DMS114 treated with DMSO at 0.1 percent for 48 hours (cell line): ENCODE data around the gene RGS10.
A peak's percentile ranks its signal among the peaks of the same experiment; 100 is the strongest.
"Not testable (repeated sequence)": the region's sequence is repeated elsewhere in the genome, so short reads cannot be mapped to it uniquely, and the experiment has no call there.

Source experiments
- DNase-seq: peaks from one replicate; lab custom pipeline; 2025; ENCODE audit not compliant: unreplicated experiment; lab: John Stamatoyannopoulos, UW

RGS10 gene, protein sequence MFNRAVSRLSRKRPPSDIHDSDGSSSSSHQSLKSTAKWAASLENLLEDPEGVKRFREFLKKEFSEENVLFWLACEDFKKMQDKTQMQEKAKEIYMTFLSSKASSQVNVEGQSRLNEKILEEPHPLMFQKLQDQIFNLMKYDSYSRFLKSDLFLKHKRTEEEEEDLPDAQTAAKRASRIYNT

DNA sequence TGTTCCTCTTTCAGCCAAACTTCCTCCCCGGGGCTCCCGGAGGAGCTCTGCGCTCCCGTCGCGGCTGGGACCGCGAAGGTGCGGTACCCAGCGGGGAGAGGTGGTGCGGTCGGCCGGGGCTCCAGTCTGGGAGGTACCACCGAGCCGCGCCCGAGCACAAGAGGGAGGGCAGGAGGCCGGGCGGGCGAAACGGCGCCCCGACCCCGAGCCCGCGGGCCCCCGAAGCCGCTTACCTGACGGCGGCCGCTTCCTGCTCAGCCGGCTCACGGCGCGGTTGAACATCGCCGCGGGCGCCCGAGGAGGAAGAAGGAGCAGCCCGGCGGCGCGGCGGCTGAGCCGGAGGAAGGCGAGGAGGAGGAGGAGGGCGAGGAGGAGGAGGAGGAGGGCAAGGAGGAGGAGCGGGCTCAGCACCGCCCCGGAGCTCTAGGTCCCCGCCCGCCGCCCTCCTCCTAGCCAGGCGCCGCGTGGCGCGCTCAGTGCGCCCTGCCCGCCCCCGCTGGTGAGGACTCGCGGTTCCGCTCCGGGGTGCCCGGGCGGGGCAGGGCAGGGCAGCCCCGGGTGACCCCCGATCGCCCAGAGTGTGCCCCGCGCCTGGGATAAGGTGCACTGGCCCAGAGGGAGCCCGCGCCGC, at the start of gene RGS10:
TSS of gene RGS10 (minus strand) at position 363 of the 631 bp plus-strand sequence. CDS start at position 282, 81 bp downstream.
- DNase-seq = peak; percentile 43

DNA sequence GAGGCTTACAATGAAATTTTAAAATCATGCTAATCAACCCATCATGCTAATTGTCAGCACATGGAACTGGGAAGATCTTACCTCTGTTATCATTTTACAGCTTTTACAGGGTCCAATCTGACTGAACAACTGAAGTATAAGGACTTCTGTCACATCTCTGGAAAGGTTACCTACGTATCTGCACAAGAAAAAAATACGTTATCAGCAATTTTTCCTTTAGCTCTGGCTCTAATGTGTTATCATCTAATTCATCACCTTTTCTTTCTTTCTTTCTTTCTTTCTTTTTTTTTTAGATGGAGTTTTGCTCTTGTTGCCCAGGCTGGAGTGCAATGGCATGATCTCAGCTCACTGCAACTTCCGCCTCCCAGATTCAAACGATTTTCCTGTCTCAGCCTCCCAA, 45.6 kb upstream of the RGS10 start:
- no peak for DNase-seq

DNA sequence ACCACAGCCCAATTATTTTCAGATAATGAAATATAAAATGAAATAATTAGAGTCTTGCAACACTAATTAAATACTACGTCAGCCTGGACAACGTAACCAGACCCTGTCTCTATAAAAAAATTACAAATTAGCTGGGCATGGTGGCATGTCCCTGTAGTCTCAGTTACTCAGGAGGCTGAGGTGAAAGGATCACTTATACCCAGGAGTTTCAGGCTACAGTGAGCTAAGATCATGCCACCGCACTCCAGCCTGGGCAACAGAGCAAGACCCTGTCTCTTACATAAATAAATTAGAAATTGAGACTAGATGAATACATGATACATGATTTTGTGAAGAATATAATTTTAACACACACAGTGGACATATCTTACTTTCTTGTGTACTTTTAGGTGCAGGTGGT, 35.8 kb upstream of the RGS10 start:
- no peak for DNase-seq

DNA sequence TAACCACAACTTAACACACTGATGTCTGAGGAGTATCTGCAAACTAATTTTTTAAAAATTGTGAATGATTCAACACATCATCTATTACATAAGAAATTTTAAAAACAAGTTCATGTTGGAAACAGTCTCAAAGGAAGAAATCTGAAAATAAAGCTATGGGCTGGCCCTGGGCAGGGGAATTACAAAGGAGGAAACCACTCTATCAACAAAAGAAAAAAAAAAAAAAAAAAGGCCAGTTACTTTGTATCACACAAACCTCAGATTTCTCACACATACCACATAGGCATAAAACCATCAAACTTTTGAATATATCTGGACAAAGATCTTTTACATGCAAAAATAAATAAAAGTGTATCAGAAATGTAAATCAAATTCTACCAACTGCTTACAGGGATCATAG, 33.5 kb upstream of the RGS10 start:
- no peak for DNase-seq

DNA sequence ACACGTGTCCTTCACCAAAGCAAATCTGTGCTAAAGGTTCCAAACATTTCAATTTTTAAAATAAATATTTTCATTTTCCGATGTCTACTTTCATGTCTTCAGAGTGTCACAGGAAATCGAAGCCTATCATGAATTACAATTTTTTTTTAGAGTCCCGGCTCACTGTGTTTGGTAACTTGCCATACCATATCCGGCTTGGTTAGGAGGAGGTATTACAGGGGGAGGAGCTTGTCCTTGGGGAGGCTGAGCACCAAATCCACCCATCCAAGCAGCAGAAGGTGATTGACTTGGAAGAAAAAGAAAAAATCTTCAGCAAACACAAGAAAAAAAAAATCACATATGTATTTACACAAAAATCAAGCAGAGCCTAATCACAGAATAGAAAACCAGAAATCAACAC, 33.0 kb upstream of the RGS10 start:
- DNase-seq = no peak

DNA sequence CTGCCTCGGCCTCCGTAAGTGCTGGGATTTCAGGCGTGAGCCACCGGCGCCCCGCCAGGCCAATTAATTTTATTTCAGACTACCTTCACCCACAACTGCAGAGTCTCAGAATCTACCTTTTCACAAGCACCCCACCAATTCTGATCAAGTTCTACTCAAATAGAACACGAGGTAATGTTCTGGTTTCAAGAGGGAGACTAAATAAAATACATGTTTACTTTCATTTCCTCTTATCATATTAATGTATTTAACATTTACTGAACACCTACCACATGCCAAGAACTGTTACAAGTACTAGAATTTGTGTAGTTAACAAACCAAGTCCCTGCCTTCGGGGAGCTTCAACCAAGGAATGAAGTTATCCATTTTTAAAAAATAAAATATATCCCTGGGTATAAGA, 25.5 kb upstream of the RGS10 start:
- DNase-seq = no peak

DNA sequence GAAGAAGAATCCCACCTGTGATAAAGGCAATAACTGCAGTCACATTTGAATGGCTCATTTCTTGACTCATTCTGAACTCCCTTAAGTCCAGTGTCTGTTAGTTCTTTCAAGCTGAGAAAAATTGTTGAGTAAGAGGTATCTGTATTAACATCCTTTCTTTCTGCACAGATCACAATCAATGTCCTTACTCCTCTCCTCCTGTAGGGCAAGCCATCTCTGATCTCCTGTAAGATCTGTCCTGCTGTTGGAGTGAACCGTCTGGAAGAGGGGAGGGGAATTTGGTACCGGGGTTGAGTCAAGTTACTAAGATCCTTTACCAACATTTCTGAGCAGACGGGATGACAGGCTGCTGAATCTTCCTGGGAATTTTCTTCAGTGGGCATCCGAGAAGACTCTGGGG, 19.6 kb upstream of the RGS10 start:
- no peak for DNase-seq

DNA sequence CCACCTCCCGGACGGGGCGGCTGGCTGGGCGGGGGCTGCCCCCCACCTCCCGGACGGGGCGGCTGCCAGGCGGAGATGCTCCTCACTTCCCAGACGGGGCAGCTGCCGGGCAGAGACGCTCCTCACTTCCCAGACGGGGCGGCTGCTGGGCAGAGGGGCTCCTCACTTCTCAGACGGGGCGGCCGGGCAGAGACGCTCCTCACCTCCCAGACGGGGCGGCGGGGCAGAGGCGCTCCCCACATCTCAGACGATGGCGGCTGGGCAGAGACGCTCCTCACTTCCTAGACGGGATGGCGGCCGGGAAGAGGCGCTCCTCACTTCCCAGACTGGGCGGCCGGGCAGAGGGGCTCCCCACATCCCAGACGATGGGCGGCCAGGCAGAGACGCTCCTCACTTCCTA, 17.0 kb upstream of the RGS10 start:
- DNase-seq = not testable (repeated sequence)

DNA sequence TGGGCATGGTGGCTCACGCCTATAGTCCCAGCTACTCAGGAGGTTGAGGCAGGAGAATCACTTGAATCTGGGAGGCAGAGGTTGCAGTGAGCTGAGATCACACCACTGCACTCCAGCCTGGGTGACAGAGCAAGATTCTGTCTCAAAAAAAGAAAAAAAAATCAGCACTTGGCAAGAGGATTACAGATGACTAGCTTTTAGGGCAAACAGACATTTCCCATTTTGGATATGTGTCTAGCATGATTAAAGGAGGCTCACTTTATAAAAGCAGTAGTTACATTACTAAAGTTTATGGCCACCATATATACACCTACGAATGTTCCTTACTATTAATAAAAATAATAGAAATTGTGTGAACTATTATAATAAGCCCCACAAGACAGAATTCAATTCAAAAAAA, 13.6 kb upstream of the RGS10 start:
- not testable (repeated sequence) for DNase-seq

DNA sequence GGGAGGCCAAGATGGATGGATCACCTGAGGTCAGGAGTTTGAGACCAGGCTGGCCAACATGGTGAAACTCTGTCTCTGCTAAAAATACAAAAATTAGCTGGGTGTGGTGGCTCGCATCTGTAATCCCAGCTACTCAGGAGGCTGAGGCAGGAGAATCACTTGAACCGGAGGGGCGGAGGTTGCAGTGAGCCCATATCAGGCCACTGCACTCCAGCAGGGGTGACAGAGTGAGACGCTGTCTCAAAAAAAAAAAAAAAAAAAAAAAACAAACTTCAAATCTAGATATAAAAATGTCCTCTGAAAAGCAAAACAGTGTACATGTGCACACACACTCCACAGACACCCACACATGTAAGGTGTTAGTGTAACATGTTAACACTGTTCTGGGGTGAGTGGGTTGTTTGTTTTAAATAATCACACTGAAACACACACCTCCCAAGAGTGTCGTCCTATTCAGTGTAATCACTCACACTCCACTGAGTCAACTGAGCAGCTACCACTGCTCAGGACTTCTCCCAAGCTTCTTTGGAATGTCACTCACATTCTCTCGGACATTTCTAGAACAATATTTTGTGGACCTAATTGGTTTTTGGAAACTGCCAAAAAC, 12.8 kb upstream of the RGS10 start:
- DNase-seq = no peak

DNA sequence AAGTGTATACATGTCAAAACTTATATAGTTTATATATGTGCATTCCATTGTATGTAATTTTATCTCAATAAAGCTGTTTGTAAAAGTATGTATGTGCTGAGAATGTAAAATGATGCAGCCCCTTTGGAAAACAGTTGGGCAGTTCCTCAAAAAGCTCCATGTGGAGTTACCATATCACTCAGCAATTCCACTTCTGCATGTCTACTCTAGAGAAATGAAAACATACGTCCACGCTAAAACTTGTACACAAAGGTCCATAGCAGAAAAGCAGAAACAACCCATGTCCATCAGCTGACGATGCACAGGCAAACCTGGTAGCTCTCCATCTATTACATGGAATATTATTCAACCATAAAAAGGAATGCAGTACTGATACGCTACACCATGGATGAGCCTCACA, 8.3 kb upstream of the RGS10 start:
- DNase-seq = no peak

DNA sequence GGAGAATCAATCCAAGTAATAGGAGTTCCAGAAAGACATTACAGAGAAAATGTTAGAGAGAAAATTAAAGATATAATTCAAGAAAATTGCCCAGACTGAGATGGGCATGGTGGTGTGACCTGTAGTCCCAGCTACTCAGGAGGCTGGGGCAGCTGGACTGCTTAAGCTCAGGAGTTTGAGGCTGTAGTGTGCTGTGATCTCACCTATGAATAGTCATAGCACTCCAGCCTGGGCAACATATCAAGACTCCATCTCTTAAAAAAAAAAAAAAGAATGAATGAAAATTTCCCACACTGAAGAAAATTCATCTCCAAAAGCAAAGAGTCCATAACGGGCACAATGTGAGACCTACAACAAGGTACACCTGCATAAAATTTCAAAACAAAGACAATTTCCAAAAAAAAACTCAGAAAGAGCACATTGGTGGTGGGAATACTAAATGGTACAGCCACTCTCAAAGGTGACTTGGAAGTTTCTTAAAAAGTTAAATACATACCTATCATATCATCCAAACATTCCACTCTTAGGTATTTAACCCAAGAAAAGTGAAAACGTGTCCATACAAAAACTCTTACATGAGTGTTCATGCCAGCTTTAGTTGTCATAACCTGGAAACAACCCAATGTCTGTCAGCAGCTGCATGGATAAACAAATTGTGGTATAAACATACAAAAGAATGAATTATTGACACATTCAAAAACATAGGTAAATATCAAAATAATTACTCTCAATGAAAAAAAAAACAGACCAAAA, 6.9 kb upstream of the RGS10 start:
- DNase-seq = no peak

DNA sequence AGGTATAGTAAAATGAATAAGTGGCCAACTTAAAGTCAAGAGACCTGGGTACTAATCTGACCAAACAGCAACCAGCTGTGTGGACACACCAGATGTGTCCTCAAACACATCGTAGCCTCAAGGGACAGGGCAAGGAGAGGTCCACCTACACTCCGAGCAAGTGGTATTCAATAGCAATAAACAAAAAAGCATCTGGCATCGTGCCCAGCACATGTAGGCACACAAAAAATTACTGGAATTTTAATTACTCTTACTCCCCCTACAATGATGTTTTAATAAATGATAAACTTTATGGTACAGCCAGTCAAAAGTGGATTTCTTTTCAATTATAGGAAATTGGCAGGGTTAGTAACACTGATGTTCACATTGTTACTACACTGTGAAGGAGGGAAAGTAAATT, 3.5 kb upstream of the RGS10 start:
- DNase-seq = no peak

DNA sequence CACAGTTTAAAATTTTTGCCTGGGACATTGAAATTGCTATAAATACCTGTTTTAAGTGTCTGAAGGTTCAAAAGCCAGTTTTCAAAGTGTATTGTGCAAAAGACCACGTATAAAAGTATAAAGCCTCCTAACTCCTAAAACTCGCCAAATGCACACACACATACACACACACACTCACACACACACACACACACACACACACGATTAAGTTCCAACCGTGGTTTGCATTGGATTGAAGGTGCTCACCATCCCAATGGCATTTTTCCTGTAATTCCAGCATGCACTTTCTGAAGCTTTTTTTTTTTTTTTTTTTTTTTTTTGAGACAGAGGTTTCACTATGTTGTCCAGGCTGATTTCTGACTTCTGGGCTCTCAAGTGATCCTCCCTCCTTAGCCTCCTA, 2.8 kb upstream of the RGS10 start:
- no peak for DNase-seq

DNA sequence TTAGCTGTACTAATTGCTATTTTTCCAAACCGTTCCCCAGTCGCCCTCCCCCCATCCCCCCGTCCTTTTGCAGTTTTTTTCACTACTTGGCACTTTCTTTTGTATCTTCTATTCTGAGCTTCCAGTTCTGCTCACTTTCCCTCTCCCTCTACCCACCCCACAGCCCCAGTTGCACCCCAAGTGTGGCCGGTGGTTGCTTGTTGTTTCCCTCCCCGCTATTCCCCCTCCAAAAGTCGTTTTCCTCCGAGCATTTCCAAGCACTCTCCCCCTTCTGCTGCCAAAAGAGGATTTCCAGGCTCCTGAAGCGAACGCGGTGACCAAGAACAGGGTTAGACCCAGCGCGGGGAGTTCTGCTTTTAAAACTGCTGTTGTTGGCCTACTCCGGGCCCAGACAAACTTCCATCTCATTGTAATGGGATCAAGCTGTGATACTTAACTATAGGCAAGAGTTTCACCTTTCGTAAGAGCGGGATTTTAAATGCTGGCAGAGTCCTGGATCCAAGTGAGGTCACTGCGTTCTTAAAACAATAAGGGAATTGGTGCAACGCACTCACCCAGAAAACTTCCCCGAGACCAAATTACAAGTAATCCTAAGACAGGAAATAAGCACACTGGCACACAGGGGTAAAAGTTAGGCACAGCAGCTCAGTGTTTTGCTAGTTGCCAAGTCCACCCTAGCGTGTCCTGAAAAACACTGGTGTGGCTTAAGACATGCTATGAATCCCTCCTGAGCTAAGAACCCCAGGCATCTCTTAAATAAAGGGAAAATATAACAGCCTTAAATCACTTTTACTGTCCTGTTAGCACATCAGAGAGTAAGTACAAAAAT, 1.5 kb upstream of the RGS10 start:
- DNase-seq = no peak

DNA sequence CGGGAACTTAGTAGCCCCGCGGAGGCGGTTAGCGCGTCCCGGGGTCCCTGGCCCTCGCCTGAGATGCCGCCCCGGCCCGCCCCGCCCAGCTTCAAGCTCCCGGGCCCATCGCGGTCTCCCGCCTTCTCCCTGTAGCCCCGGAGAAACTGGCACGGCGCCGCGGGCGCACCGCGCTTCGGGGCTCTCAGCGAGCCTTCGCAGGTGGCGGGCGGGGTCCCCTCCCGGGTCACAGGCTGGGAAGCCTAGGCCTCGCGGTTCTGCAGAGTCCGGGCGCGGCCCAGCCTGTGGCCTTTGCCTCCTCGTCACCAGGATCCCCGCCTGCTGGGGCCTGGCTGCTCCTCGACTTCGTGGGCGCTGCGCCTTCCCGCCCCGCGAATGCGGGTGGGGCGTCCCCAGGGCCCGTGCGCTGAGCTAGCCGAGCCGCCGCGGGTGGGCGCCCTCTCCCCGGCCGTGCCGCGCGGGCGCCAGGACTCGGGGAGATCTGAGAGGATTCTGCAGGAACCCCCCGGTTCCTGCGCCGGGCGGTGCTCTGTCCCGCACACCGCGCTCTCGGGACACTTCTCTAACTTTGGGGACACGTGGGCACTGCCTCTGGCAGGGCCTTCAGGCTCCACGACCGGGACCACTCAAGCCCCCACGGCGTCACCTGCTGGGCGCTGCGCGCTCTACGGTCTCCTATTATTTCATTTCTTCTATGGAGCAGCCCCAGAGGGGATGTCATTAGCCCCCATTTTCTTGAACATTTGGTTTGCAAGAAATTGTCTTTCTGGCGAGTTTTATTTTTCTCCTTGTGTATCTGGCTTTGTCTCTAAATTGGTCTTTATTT, 682 bp upstream of the RGS10 start:
- peak; percentile 60 for DNase-seq

DNA sequence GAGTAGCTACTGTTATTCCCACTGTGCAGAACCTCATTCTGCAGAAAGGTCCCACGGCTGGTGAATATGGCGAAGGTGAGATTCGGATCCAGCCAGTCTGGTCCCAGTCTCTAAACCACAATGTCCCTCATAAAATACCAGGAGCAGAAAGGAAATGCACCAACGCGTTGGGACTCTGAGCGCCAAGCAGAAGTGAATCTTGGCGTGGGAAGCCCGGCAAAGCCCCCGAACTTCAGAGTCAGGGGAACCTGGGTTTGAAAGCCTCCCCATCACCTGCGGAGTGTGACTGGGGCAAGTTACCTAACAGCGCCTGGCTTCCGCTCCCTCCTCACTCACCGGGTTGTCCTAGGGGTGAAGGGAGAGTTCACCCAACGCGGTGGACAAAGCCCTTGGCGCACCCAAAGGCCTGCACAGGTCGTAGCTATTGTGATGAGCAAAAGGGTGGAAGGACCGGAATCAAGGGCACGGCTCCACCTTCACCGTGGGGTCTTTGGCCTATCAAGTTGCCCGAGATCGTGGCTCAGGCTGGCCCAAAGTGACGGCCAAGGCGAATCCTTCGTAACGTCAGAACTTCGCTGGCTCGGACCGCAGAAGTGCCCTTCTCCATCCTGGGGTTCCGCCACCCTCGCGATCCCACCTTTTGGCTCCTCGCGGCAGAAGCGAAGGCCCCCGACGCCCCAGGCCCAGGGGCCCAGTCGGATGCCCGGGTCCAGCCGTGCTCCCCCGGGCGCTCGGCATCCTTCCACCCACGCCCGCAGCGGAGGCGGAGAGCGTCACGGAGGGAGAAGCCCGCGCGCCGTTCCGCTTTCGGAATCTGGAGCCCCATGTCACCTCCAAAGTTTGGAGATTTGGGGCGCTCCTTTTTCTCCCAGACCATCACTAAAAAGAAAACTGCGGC, 811 bp downstream of the RGS10 start:
- no peak for DNase-seq

DNA sequence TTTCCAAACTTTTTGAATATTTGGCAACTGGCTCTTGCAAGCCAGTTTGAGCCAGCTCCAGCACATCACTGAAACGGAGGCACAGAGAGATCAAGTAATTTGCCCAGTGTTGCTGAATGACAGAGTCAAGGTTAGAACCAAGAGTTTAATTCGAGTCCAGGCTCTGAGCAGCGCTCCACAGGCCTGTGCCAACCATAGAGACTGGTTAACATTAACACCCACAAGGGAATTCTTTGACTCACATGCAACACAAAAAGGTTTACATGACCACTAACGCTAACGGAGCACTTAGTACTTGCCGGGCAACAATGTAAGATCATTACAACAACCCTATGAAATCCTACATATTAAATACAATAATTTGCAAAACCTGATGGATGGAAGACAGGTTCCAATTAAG, 1.5 kb downstream of the RGS10 start:
- no peak for DNase-seq

DNA sequence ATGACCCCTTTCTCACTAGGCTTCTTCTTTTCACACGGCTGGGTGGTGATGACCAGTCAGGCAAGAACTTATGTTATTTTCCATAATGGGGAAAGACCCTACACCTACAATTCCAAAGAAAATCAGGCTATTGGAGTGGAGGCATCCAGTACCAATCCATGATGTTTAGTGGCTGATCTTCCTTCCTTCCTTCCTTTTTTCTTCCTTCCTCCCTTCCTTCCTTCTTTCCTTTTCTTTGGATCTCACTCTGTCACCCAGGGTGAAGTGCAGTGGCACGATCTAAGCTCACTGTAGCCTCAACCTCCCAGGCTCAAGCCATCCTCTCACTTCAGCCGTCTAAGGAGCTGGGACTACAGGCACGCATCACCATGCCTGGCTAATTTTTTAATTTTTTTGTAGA, 2.5 kb downstream of the RGS10 start:
- DNase-seq = no peak
